ENCODE data around the gene TM4SF5.
A peak's percentile ranks its signal among the peaks of the same experiment; 100 is the strongest.
"Not testable (repeated sequence)": the region's sequence is repeated elsewhere in the genome, so short reads cannot be mapped to it uniquely, and the experiment has no call there.

TM4SF5 gene

DNA sequence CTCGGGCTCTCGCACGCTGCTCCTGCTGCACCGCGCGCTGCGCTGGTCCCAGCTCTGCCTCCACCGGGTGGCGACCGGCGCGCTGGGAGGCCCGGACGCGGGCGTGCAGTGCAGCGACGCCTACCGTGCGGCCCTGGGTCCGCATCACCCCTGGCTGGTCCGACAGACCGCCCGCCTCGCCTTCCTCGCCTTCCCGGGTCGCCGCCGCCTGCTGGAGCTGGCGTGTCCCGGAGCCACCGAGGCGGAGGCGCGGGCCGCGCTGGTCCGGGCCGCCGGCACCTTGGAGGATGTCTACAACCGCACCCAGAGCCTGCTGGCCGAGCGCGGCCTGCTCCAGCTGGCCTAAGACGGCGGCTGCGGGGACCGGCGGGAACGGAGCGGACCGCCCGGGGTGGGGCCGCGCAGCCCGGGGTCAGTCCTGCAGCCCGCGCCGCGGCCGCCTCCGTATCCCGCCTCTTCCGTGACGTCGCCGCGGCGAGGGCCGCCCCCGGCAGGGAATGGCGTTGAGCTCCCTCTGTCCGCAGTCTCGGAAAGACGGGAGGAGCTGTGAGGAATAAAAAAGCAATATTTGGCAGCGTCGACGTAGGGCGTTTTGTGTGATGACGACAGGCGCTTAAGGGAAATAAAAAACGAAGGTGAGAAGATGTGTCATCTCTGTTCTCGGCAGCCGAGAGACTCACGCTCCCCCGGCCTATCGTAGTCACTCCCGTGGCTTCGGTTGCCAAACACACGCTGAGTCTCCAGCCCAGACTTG is 18.4 kb downstream of the TM4SF5 start:
- peak; percentile 46 for DNase-seq (ENCODE audit: low read depth)

DNA sequence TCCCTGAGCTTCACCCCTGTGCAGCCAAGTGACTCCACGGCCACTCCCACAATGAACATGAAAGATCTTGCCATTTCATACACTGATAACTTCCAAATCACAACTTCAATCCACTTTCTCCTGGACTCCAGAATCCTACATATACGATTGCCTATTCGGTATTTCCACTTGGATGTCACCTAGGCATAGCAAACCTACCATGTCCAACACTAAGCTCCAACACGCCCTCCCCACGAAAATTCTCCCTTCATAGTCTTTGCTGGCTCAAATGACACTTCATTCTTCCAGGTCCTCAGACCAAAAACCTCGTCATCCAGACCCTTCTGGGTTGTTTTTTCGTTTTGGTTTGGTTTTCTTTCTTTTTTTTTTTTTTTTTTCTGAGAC is 19.0 kb downstream of the TM4SF5 start:
- DNase-seq (ENCODE audit: low read depth): no peak

DNA sequence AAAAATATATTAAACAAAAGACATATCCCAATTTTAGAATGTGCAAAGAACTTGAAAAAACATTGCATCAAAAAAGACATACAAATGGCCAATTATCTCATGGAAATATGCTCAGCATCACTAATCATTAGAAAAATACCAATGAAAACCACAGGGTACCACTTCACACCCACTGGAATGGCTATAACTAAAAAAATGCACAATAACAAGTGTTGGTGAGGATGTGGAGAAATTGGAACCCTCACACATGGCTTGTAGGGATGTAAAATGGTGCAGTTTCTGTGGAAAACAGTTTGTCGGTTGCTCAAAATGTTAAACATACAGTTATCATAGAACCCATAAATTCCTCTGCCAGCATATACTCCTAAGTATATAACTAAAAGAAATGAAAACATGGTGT is 23.5 kb downstream of the TM4SF5 start:
- no peak for DNase-seq (ENCODE audit: low read depth)

DNA sequence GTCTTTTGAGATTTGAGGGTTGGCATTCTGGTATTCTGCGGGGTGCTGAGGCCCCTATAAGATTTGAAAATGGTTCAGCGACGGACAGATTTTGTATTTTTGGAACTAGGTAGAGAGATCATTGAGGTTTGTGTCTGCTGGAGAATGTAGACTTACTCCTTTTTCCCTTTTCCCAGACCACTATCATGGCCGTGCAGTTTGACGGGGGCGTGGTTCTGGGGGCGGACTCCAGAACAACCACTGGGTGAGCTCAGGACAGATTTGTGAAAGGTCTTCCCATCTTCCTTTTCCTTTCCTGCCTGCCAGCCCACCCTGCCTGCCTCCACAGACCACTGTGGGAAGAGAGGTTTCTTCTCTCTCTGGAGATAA is 24.9 kb downstream of the TM4SF5 start:
- no peak for DNase-seq (ENCODE audit: low read depth)

DNA sequence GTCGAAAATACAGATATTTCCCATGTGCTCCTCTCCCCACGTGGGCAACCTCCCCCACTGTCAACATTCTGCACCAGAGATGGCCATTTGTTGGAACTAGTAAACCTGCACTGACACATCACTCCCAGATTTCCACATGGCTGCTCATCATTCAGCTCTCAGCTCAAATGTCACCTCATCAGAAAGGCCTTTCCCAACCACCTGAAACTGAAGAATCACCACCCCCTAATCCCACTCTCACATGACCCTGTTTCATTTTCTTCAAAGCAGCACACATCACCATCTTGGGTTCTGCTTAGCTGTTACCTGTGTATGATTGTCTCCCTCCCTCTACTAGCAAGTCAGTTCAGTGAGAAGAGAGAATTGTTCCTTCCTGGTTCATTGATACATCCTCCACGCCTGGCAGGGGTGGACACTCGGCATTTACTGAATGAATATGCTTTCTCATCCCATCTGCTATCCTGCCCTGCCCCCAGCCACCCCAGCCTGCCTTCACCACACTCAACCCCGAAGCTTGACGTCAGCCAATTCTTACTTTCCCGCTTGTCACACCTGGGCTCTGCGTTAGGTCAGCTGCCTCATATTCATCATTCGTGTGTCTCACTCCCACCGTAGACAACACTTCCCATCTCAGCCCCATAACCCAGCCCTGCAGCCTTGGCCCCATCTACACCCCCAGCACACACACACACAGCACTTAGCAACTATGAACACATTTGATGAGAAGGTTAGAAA is 28.9 kb downstream of the TM4SF5 start:
- DNase-seq (ENCODE audit: low read depth): no peak

DNA sequence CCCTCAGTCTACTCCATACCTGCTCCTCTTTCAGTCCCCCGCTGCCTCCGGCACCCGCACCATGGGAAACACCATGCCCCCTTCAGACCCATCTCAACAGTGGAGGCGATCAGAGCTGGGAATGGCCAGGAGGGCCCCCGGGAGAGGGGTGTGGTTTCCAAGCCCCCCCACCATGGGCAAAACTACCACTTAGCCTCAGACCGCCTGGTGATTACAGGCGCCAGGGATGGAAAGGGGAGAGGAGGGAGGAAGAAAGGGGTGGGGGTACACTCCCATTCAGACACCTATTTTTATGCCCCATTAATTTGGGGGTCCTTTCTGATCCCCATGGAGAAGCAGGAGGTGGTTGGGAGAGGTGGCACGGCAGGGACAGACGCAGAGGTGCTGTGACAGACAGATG is 30.5 kb downstream of the TM4SF5 start, which contains the start of gene C17orf114:
Gene C17orf114, minus strand, starts transcription at position 101 of the 400 bp plus-strand sequence.
- DNase-seq (ENCODE audit: low read depth): no peak

DNA sequence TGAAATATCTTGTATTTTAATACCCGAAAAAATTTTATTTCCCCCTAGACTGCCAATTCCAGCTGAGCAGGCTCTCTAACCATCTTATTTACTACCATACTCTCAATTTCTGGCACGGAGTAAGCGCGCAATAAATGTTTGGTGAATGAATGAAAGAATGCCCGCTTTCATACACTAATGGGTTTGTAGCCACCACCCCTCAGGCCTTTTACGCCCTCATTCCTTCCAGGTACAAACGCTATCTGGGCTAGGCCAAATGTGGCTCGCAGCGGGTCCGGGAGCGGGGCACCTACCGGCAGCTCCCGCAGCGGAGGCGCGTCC is 34.7 kb downstream of the TM4SF5 start:
- DNase-seq (ENCODE audit: low read depth): no peak

DNA sequence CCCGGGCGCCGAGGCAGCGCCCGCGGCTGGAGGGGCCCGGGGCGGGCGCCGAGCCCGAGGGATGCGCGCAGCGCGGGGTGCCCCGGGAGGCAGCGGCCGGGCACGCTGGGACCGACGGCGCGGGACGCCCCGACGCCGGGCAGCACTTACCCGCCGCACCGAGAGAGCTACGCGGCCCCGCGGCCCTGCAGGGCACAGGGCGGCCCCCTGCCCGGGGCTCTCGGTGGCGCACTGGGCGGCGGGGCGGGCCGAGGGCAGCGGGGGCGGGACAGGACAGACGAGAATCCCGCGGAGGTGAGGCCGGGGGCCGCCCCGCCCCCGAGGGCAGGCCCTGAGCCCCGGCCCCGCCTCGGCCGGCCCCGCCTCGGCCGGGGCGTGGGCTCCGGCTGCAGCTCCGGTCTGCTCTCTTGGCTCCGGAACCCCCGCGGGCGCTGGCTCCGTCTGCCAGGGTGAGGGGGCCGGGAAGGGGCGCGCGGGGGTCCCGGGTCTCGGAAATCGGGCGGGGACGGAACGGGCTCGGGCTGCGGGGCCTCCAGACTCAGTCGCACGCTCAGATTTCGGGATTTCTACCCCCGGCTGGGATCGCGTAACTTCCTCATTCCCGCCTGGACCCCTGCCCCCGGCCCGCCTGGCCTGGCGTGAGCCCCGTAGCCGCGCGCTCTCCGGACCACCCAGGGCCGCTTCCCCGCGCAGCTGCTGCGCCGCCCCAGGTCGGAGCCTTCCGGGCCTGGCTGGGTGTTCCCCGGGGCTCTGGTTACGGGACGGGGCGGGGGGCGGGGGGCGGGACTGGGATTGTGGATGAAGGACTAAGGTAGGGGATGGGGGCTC is 35.3 kb downstream of the TM4SF5 start, which contains the start of gene PLD2:
Gene PLD2, plus strand, starts transcription at position 376 of the 828 bp plus-strand sequence. CDS start 621 bp downstream, outside the sequence.
- DNase-seq (ENCODE audit: low read depth): no peak

DNA sequence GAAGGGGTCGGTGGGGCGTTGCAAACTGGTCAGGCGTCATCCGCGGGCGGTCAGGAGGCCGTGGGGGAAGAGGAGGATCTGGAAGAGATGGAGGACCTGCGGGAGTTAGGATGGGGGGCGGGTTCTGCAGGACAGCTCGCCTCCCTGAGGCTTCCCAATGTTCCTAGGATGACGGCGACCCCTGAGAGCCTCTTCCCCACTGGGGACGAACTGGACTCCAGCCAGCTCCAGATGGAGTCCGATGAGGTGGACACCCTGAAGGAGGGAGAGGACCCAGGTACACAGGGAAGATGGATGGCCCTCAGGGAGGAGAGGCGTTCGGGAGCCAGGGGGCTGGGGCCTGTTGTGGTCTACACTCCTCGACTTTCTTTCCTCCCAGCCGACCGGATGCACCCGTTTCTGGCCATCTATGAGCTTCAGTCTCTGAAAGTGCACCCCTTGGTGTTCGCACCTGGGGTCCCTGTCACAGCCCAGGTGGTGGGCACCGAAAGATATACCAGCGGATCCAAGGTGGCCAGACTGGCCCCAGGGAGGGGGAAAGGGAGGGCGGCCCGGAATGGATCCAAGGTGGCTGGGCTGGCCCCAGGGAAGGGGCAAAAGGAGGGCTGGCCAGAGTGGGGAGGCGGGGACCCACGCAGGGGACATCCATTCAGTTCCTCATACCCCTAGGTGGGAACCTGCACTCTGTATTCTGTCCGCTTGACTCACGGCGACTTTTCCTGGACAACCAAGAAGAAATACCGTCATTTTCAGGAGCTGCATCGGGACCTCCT is 36.1 kb downstream of the TM4SF5 start:
- no peak for DNase-seq (ENCODE audit: low read depth)

DNA sequence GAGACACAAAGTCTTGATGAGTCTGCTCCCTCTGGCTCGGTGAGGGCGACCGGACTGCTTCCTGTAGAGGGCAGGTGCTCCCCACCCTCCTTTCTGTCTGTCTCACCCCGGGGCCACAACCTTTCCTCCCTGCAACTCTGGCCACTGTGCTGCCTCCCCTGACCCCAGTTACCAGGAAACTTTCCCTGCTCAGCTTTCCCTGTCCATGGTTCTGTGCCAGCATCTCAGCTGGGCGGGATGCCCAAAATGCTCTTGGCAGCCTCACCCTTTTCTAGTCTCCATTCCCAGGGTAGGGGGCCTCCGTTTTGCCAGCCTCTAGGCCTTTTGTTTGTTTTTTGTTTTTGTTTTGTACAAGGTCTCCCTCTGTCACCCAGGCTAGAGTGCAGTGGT is 36.7 kb downstream of the TM4SF5 start:
- no peak for DNase-seq (ENCODE audit: low read depth)

DNA sequence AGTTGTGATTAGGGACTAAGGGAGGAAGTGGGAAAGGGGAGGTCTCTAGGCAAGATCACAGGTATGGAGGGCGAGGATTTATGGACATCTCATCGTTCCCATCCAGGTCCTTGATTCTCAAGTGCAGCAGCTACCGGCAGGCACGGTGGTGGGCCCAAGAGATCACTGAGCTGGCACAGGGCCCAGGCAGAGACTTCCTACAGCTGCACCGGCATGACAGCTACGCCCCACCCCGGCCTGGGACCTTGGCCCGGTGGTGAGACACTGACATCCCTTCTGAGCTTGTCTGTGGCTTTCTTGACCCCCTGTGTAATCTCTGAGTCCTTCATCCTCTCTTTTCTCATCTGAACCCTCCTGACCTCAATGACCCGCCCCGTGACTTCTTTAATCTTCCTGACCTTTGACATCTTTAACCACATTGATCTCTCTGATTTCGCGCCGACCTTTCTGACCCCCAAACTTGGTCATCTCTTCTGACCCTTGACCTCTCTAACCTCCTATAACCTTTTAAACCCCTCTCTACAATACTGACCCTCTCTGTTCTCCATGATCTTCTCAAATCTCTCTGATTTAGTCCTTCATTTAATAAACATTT is 39.1 kb downstream of the TM4SF5 start:
- no peak for DNase-seq (ENCODE audit: low read depth)

DNA sequence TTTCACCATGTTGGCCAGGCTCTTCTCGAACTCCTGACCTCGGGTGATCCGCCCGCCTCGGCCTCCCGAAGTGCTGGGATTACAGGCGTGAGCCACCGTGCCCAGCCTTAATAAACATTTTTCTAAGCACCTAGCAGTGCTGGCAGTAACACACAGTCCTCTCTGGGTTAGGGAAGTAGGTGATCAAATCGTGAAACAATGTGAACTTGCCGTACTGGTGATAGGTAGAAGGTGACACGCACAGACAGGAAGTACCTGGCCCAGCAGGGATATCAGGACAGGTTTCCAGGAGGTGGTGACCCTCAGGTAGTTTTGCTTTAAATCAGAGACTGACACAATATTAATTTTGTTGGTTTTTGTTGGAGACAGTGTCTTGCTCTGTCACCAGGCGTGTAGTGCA is 39.8 kb downstream of the TM4SF5 start:
- no peak for DNase-seq (ENCODE audit: low read depth)

DNA sequence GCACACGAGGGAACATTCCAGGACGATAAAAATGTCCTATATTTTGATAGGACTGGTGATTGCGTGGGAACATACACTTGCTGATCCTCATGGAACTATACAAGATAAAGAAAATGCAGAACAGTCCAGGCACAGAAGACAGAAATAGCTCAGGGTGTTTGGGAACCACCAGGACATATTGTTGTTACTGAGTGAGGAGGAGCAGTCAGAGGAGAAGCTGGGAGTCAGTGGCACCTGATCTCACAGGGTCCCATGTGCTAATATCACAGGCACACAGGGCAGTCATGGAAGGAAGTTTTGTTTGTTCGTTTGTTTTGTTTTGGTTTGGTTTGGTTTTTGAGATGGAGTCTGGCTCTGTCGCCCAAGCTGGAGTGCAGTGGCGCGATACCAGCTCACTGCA is 41.0 kb downstream of the TM4SF5 start:
- DNase-seq (ENCODE audit: low read depth): no peak

DNA sequence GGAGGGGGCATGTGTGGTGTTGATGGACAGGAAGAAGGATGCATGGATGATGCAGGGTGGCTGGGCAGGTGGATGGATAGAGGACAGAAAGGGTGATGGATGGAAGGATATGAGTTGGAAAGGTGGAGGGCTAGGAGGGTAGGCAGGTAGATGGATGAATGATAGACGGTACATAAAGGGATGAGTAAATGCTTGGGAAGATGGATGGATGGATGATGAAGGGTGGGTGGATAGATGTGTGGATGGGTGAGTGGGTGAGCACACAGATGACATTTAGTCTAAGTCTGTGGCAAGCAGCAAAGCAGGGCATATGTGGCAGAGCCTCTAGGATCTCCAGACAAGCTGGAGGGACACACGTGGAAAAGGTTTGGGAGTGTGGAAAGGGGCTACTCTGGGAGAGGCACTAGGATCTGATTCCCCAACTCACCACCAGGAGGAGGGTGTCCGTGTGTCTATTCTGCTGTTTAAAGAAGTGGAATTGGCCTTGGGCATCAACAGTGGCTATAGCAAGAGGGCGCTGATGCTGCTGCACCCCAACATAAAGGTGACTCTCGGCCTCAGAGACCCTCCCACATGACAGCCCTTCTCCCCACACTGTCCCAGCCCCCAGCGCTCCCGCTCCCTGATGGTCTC is 43.5 kb downstream of the TM4SF5 start:
- no peak for DNase-seq (ENCODE audit: low read depth)

DNA sequence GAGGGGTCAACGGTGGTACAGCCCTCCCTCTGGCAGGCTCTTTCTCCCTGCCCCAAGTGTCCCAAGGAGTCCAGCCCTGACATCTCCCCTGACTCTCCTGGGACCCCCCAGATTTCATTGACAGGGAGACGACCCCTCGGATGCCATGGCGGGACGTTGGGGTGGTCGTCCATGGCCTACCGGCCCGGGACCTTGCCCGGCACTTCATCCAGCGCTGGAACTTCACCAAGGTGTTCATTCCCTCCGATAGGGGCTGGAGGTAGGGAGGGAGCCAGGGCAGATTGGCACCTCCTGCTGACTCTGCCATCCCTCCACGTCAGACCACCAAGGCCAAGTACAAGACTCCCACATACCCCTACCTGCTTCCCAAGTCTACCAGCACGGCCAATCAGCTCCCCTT is 45.1 kb downstream of the TM4SF5 start:
- DNase-seq (ENCODE audit: low read depth): no peak

DNA sequence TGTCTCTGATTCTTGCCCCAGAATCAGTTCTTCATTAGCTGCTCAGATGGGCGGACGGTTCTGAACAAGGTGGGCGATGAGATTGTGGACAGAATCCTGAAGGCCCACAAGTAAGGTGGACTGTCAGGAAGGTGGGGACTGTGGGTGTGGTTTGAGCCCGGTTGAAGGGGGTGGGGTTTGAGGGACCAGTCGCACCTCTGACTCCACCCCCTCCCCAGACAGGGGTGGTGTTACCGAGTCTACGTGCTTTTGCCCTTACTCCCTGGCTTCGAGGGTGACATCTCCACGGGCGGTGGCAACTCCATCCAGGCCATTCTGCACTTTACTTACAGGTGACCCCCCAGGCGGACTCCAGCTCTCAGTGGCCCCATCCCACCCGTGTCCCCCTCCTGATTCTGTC is 46.6 kb downstream of the TM4SF5 start:
- DNase-seq (ENCODE audit: low read depth): no peak

DNA sequence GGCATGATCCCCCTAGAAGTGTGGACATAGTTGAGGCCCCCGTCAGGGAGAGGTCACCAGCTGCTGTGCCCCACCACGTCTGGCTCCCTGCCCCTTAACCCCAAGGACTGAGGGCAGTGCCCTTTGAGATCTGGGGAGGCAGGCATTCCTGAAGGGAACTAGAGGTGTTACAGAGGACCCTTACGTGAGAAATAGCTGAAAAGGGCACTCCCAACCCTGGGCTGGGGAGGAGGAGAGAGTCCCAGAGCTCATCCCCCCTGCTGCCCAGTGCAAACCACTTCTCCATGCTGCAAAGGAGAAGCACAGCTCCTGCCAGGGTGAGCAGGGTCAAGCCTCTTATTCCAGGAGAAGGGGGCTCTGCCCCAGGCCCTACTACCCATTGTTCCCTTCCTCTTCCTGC is 51.1 kb downstream of the TM4SF5 start:
- no peak for DNase-seq (ENCODE audit: low read depth)

DNA sequence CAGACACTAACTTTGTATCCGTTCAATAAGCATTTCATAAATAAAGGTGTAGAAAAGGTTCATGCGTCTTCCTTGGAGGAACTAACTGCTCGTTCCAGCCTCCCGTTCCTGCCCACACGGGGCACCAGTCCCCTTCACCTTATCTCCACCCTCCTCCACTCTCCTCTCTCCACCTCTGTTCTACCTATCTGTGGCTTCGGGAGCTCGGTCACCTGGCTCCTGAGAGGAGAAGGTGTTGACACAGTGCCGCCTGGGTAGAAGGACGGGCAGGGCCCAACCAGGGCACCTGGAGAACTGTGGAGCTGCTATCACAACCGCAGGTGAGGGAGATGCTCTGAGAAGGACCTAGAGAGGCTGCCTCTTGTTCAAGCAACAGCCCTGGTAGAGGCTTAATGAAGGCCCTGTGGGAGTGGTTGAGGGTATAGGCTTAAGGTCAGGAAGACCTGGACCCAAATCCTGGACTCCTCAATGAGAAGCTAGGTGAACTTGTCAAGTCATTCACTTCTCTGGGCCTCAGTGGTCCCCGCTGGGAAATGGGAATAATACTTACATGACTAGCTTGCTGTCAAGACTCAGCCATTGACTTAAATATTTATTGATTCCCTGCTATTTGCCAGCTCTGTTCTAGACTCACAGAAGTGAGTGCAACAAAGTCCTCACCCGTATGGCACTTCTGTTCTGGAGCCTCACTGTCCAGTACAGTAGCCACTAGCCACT is 51.8 kb downstream of the TM4SF5 start:
- no peak for DNase-seq (ENCODE audit: low read depth)

DNA sequence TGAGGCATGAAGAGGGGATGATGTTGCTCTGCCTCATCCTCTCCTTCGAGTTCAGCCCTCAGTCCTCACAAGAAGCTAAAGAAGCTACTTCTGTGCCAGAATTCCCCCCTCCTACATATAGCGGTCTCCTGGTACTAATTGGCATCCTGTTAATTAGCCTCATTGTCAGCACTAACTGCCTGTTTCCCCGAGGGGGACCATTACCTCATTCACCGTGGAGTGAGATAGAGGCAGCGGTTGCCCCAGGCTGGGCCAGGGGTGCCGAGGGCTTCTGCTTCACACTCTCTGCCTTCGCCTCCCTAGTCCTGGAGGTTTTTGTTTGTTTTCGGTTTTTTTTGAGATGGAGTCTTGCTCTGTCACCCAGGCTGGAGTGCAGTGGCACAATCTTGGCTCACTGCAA is 55.7 kb downstream of the TM4SF5 start:
- DNase-seq (ENCODE audit: low read depth): no peak

DNA sequence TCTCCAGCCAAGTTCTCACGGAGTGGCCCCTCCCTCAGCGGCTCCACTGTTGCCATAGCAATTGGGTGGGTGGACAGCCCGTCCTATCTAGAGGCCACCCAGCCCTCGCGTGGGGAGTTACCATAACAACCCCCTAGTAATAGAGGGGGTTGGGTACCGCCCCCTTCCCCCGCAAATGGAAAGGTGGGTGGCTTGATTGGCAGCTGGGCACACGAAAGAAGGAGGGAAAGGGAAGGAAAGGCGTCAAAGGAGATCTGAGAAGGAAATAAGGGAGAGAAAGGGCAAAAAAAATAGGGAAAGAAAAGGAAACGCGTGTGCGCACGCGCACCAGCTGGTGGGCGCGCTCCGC is 61.1 kb downstream of the TM4SF5 start:
- DNase-seq (ENCODE audit: low read depth): not testable (repeated sequence)

Measured in HS-27A (cell line).